GM12878 (cell line): ENCODE data around the gene DISC1. TPM values are rescaled to one million over a fixed set of nuclear protein-coding genes. Genes with fewer than 3 reads are reported as not detected.

Experiments
- ATAC-seq: fragments of 200-7000 bp; cut with Tn5 transposase; 3 replicates; pipeline ENCODE4 v1.9.1; 2020; ENCODE audit warnings: mild to moderate bottlenecking, moderate library complexity
- BruUV-seq: library from RNA; stranded (reverse); fragments of 400-500 nt; replicated peaks from 2 replicates; lab custom pipeline; 2021; lab: Mats Ljungman, UMichigan
- CTCF ChIA-PET: fragments of 300-600 bp; sonication (Branson Sonifier 250); formaldehyde crosslinking; extraction: SDS; loops from one replicate; lab custom pipeline; 2021; ENCODE audit warnings: inconsistent platforms; lab: Yijun Ruan, JAX
- POLR2A ChIA-PET: fragments of 350-600 bp; formaldehyde crosslinking; extraction: SDS; loops from one replicate; lab custom pipeline; 2021; ENCODE audit warnings: inconsistent platforms; lab: Charles Lee
- RAD21 ChIA-PET: fragments of 300-600 bp; sonication (Branson Sonifier 250); formaldehyde crosslinking; loops from one replicate; lab custom pipeline; 2023; ENCODE audit warnings: antibody characterized with exemption; ENCODE audit not compliant: unreplicated experiment; lab: Charles Lee
- SMC1A ChIA-PET: fragments of 300-600 bp; sonication (Branson Sonifier 250); formaldehyde crosslinking; loops from one replicate; lab custom pipeline; 2023; ENCODE audit not compliant: unreplicated experiment, uncharacterized antibody; lab: Charles Lee
- DNase-seq: peaks from one replicate; pipeline ENCODE4 v3.0.0-alpha.2; 2011; ENCODE audit warnings: low read depth, low spot score
- FAIRE-seq: peaks from 3 replicates; lab custom pipeline; 2011; peaks lifted over from hg19 to GRCh38; lab: Jason Lieb, UNC
- H2AFZ ChIP-seq: 2 replicates; pipeline ENCODE4 v1.6.0; 2011; ENCODE audit warnings: low read depth, low read length, control low read depth; ENCODE audit not compliant: control insufficient read depth
- H3K27ac ChIP-seq: 2 replicates; pipeline ENCODE4 v1.5.1; 2011; ENCODE audit warnings: control low read depth; ENCODE audit not compliant: control insufficient read depth, insufficient read depth
- H3K27me3 ChIP-seq, 2 experiments: replicated peaks in 1 of 2; 2 replicates each; pipeline versions ENCODE4 v1.6.0 to v1.6.1; 2011; ENCODE audit warnings: low read length in 1 of 2; ENCODE audit not compliant: control insufficient read depth in 2 of 2, insufficient read depth in 2 of 2
- H3K36me3 ChIP-seq, 2 experiments: 2 replicates each; pipeline ENCODE4 v1.5.1; 2011; ENCODE audit warnings: low read length in 1 of 2; ENCODE audit not compliant: control insufficient read depth in 2 of 2, insufficient read depth in 2 of 2
- H3K4me1 ChIP-seq: 2 replicates; pipeline ENCODE4 v1.6.1; 2011; ENCODE audit warnings: mild to moderate bottlenecking, low read length, moderate library complexity, mixed read lengths; ENCODE audit not compliant: control insufficient read depth, insufficient read depth
- H3K4me2 ChIP-seq: 2 replicates; pipeline ENCODE4 v1.6.0; 2011; ENCODE audit warnings: control low read depth; ENCODE audit not compliant: control insufficient read depth, insufficient read depth
- H3K4me3 ChIP-seq: fragments of 200-600 bp; sonication (generic); 2 replicates; pipeline ENCODE4 v1.5.1; 2016
- H3K79me2 ChIP-seq: 2 replicates; pipeline ENCODE4 v1.6.0; 2011; ENCODE audit warnings: low read length; ENCODE audit not compliant: control insufficient read depth, insufficient read depth
- H3K9ac ChIP-seq: 2 replicates; pipeline ENCODE4 v1.8.0; 2011; ENCODE audit warnings: low read length, control low read depth, mixed read lengths; ENCODE audit not compliant: control insufficient read depth, insufficient read depth
- H3K9me3 ChIP-seq: replicated peaks from 3 replicates; pipeline ENCODE4 v1.5.1; 2011; ENCODE audit warnings: mild to moderate bottlenecking, low read length; ENCODE audit not compliant: control insufficient read depth, insufficient read depth
- H4K20me1 ChIP-seq: 2 replicates; pipeline ENCODE4 v1.6.0; 2011; ENCODE audit not compliant: control insufficient read depth, insufficient read depth
- ASH2L ChIP-seq: fragments of 300-600, 200-600 bp; sonication (generic); IDR thresholded peaks from 2 replicates; pipeline ENCODE4 v1.6.1; 2017; ENCODE audit warnings: low read depth, mild to moderate bottlenecking, borderline replicate concordance
- BCL11A ChIP-seq: IDR thresholded peaks from 2 replicates; pipeline ENCODE4 v1.6.1; 2011; ENCODE audit warnings: low read depth, low read length
- BHLHE40 ChIP-seq, 2 experiments: fragments of 450-650 bp in 1 of 2; IDR thresholded peaks; 2 replicates each; pipeline ENCODE4 v1.6.1; 2011 to 2017; ENCODE audit warnings: low read depth in 2 of 2, borderline replicate concordance in 1 of 2, improper control_type of control experiment in 1 of 2, low read length in 1 of 2, mild to moderate bottlenecking in 1 of 2
- CHD4 ChIP-seq: fragments of 200-600 bp; sonication (generic); IDR thresholded peaks from 2 replicates; pipeline ENCODE4 v1.6.1; 2016; ENCODE audit warnings: mild to moderate bottlenecking
- DPF2 ChIP-seq: fragments of 450-650 bp; IDR thresholded peaks from 2 replicates; pipeline ENCODE4 v1.6.1; 2017; ENCODE audit warnings: mild to moderate bottlenecking
- EZH2 ChIP-seq: IDR thresholded peaks from 2 replicates; pipeline ENCODE4 v1.6.1; 2012; ENCODE audit warnings: low read depth, mild to moderate bottlenecking, control low read depth, inconsistent platforms, low read length, borderline replicate concordance; ENCODE audit not compliant: control insufficient read depth
- MEF2B ChIP-seq: fragments of 450-650 bp; IDR thresholded peaks from 2 replicates; pipeline ENCODE4 v1.6.1; 2018; ENCODE audit warnings: mild to moderate bottlenecking, moderate library complexity; ENCODE audit not compliant: partially characterized antibody, poor library complexity, severe bottlenecking
- MYC ChIP-seq: IDR thresholded peaks from 2 replicates; pipeline ENCODE4 v1.6.1; 2011; ENCODE audit warnings: mild to moderate bottlenecking, low read length, moderate library complexity, inconsistent platforms; ENCODE audit not compliant: insufficient read depth, insufficient replicate concordance, insufficient read length, severe bottlenecking
- NFIC ChIP-seq: IDR thresholded peaks from 2 replicates; pipeline ENCODE4 v1.6.1; 2012; ENCODE audit warnings: low read depth, mild to moderate bottlenecking, inconsistent platforms, low read length, moderate library complexity
- NFXL1 ChIP-seq: fragments of 450-650 bp; IDR thresholded peaks from 2 replicates; pipeline ENCODE4 v1.6.1; 2017; ENCODE audit warnings: antibody characterized with exemption, mild to moderate bottlenecking, borderline replicate concordance
- NFYA ChIP-seq: IDR thresholded peaks from 2 replicates; pipeline ENCODE4 v1.6.1; 2011; ENCODE audit warnings: low read depth, mild to moderate bottlenecking, low read length, improper control_type of control experiment, borderline replicate concordance
- NRF1 ChIP-seq: conservative IDR thresholded peaks from 2 replicates; pipeline ENCODE4 v1.6.1; 2011; ENCODE audit warnings: mild to moderate bottlenecking, low read depth, low read length, improper control_type of control experiment
- RB1 ChIP-seq: fragments of 450-650 bp; formaldehyde crosslinking; IDR thresholded peaks from 2 replicates; pipeline ENCODE4 v1.6.1; 2017; ENCODE audit warnings: mild to moderate bottlenecking, borderline replicate concordance
- ZNF622 ChIP-seq: fragments of 450-650 bp; IDR thresholded peaks from 2 replicates; pipeline ENCODE4 v1.6.1; 2017; ENCODE audit warnings: mild to moderate bottlenecking, inconsistent platforms
- WGBS: methylation state at CpG from one replicate; pipeline ENCODE4 v1.1.6; 2016; ENCODE audit warnings: low lambda C conversion rate; ENCODE audit not compliant: insufficient replicate concordance, insufficient coverage; ENCODE audit errors: missing lambda C conversion rate; 5-methylcytosine and 5-hydroxymethylcytosine counted together
- in situ Hi-C: fragments of 300-500 bp; cut with MboI; formaldehyde crosslinking; loops from 9 replicates; pipeline ENCODE4 v1.14.3; 2018; ENCODE audit warnings: mixed read lengths
- intact Hi-C: fragments of 100-400 bp; cut with micrococcal nuclease; formaldehyde crosslinking; loops from one replicate; pipeline ENCODE4 v1.14.2; 2022; ENCODE audit not compliant: unreplicated experiment
- polyA plus RNA-seq, 11 experiments: library from polyadenylated mRNA; depleted of rRNA in 4 of 11; unstranded in 6 of 11; stranded (reverse) in 5 of 11; fragments of >200 nt; fragmentation: Nextera tagmentation in 4 of 11; fragmentation: Illumina TruSeq in 1 of 11; extraction: Ambion mirVana in 4 of 11; extraction: Trizol in 1 of 11; gene quantifications; 1 replicate in 1 of 11; 2 replicates in 10 of 11; pipeline versions ENCODE4 v1.2.1 to v1.2.3, GENCODE V29; 2011 to 2016; ENCODE audit warnings: inconsistent platforms in 2 of 11, missing spikeins in 2 of 11, low read depth in 1 of 11
- total RNA-seq, 4 experiments: library from RNA; depleted of rRNA in 3 of 4; stranded (reverse); fragments of >200 nt in 3 of 4; fragmentation: Illumina TruSeq in 1 of 4; extraction: Trizol in 1 of 4; gene quantifications; 2 replicates each; pipeline versions ENCODE4 v1.2.1 to v1.2.3, GENCODE V29; 2013 to 2021
- TF ChIP-seq, protein P1 (sequence below): IDR thresholded peaks from 2 replicates; pipeline ENCODE4 v1.6.1; 2012; ENCODE audit warnings: low read depth, low read length, improper control_type of control experiment

Gene DISC1
- total and polyA plus RNA-seq, 10 of the 15 experiments (the other 5 are each of a cell fraction or from before 2014, with no cell fraction given): 0.05 to 0.72 (median 0.19) TPM; not detected in 1

DNA sequence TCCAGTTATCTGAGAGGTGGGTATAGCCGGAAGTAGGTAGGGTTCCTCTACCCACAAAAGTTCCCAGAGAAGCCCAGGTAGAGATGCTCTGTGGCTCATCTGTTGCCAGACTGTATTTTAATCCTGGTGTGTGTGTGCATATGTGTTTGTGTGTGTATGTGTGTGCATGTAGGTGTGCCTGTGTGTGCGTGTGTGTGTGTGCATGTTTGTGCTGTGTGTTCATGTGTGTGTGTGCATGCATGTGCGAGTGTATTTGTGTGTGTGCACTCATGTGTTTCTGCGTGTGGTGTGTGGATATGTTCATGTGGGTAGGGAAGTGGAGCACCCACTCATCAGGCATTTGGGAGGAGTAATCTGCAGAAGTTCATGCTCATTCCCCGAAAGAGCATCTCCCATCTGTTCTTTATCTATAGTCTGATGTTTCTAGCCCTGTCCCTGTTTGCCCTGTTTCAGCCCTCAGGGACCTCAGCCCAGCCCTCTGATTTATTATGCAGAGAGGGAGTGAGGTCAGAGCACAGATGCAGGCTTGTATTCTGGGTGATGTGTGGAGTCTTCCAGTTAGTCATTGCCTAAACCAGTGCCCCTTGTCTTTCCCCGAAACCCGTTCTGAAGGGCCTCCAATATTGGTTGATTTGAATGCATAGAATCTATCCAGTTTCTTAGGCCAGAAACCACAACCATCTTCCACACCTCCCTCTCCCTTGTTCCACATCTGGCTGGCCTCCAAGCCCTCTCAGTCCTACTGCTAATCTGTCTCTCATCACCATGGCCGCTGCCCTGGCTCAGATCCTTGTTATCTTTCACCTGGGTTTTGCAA is 69.1 kb downstream of the DISC1 start:
- DNase-seq (no peak), ATAC-seq (no peak), FAIRE-seq (no peak)
- H2AFZ ChIP-seq: no peak overlapping the region
- POLR2A ChIA-PET: no interaction called here
- no peaks in the 10 kb centered on the region for H4K20me1 ChIP-seq
- SMC1A ChIA-PET: no interaction called here
- H3K9me3 ChIP-seq: no peaks in the 10 kb centered on the region
- in situ Hi-C loops (no loop called here), intact Hi-C loops (no loop called here)
- no TSS peak for BruUV-seq
- RAD21 ChIA-PET: no interaction called here
- no peaks in the 10 kb centered on the region for H3K4me1 ChIP-seq
- H3K36me3 ChIP-seq: no peaks in the 10 kb centered on the region
- WGBS: 39% methylated on average over 8 of the region's 8 CpGs
- no peak overlapping the region for H3K4me3 ChIP-seq
- no peak overlapping the region for H3K4me2 ChIP-seq
- CTCF ChIA-PET: no interaction called here
- H3K79me2 ChIP-seq: no peaks in the 10 kb centered on the region
- no peak overlapping the region for H3K9ac ChIP-seq
- no peak for TF ChIP-seq NFYA
- TF ChIP-seq NFIC: no peak
- TF ChIP-seq, protein P1, sequence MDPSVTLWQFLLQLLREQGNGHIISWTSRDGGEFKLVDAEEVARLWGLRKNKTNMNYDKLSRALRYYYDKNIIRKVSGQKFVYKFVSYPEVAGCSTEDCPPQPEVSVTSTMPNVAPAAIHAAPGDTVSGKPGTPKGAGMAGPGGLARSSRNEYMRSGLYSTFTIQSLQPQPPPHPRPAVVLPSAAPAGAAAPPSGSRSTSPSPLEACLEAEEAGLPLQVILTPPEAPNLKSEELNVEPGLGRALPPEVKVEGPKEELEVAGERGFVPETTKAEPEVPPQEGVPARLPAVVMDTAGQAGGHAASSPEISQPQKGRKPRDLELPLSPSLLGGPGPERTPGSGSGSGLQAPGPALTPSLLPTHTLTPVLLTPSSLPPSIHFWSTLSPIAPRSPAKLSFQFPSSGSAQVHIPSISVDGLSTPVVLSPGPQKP: no peak
- no peak for TF ChIP-seq RB1
- no peak for TF ChIP-seq NRF1
- no peaks in the 10 kb centered on the region; a peak in 1 of 4 replicates for H3K27me3 ChIP-seq
- no peak overlapping the region for H3K27ac ChIP-seq

DNA sequence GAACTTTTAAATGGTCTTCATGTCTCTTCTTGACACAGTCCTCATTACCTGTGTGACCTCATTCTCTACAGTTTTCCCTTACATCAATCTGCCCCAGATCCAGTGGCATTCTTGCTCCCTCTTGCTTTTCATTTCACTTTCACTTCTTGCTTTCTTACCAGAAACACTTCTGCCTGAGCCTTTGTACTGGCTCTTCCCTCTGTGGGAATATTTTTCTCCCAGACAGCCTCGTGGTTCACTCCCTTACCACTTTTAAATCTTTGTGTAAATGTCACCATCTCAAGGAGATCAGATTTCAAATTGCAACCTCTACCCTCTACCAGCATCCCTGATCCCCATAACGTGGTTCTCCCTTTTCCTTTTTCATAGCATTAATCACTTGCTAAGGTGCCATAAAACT is 73.2 kb downstream of the DISC1 start:
- in situ Hi-C loops: no loop called here
- 9% methylated on average over 2 of the region's 2 CpGs for WGBS
- CTCF ChIA-PET: no interaction called here
- Histone ChIP-seq H3K4me3 (no peak overlapping the region), H3K4me2 (no peak overlapping the region), H3K36me3 (no peaks in the 10 kb centered on the region), H3K79me2 (no peaks in the 10 kb centered on the region), H4K20me1 (no peaks in the 10 kb centered on the region), H3K27me3 (no peaks in the 10 kb centered on the region; a peak in 1 of 4 replicates), H2AFZ (no peak overlapping the region), H3K9me3 (no peaks in the 10 kb centered on the region), H3K9ac (no peak overlapping the region), H3K27ac (no peak overlapping the region), H3K4me1 (no peaks in the 10 kb centered on the region)
- DNase-seq (no peak), FAIRE-seq (no peak), ATAC-seq (no peak)
- no TSS peak for BruUV-seq
- POLR2A ChIA-PET: no interaction called here
- SMC1A ChIA-PET: no interaction called here
- intact Hi-C loops: no loop called here
- RAD21 ChIA-PET: no interaction called here
- TF ChIP-seq CHD4 (no peak), NFXL1 (no peak), EZH2 (no peak), ASH2L (no peak), DPF2 (no peak), BHLHE40 (IDR thresholded peaks at IDR 0.05; ENCODE audit: borderline replicate concordance in 1 of 2, low read depth in 2 of 2, low read length in 1 of 2) (no peak), ZNF622 (no peak), MYC (no peak), BCL11A (no peak), MEF2B (no peak)
